ENCODE results near the gene IGLL5. TPM values are rescaled to one million over a fixed set of nuclear protein-coding genes. Genes with fewer than 3 reads are reported as not detected.

Gene IGLL5
- total and polyA plus RNA-seq, 9 of the 15 experiments (the other 6 are each of a cell fraction or from before 2014, with no cell fraction given): not detected

- 0 out of 2 replicates have a peak, but pooled peaks have one; percentile 88 for TF ChIP-seq ELK1 (CRISPR knock-in tag; IDR thresholded peaks at IDR 0.05)
- peak; percentile 71; the same call in 1 of the 2 replicates for TF ChIP-seq ZNF695 (CRISPR knock-in tag; IDR thresholded peaks at IDR 0.05)
- TF ChIP-seq ZFP1 (CRISPR knock-in tag; IDR thresholded peaks at IDR 0.05): 0 out of 2 replicates have a peak, but pooled peaks have one; percentile 24
- no peak for TF ChIP-seq SOX6 (IDR thresholded peaks at IDR 0.05)
- TF ChIP-seq FOSL1 (tag; conservative IDR thresholded peaks at IDR 0.05): no peak
- 0 out of 2 replicates have a peak, but pooled peaks have one; percentile 55 for TF ChIP-seq E2F4 (CRISPR knock-in tag; IDR thresholded peaks at IDR 0.05; ENCODE audit: low read depth)
- no peak for TF ChIP-seq SREBF2 (CRISPR knock-in tag; IDR thresholded peaks at IDR 0.05)
- TF ChIP-seq ZNF511 (CRISPR knock-in tag; IDR thresholded peaks at IDR 0.05): peak; percentile 90; the same call in 1 of the 2 replicates
- no peak for TF ChIP-seq HCFC1 (IDR thresholded peaks at IDR 0.05; ENCODE audit: low read depth, low read length)
- TF ChIP-seq ZNF589 (CRISPR knock-in tag; IDR thresholded peaks at IDR 0.05; ENCODE audit: low read depth): no peak
- peak; percentile 89; the same call in 1 of the 2 replicates for TF ChIP-seq ZNF124 (CRISPR knock-in tag; IDR thresholded peaks at IDR 0.05)
- TF ChIP-seq SIX5 (IDR thresholded peaks at IDR 0.05; ENCODE audit: borderline replicate concordance in 1 of 2, insufficient read depth in 1 of 2, low read depth in 1 of 2, low read length in 2 of 2): peak in 1 of 2 experiments; percentile 11; a peak in 2 of 4 replicates
- TF ChIP-seq BCL6 (CRISPR knock-in tag; IDR thresholded peaks at IDR 0.05): 0 out of 2 replicates have a peak, but pooled peaks have one; percentile 52
- TF ChIP-seq TEAD4 (IDR thresholded peaks at IDR 0.05; ENCODE audit: low read length): no peak
- peak; percentile 83; the same call in 1 of the 2 replicates for TF ChIP-seq TEAD4 (CRISPR knock-in tag; IDR thresholded peaks at IDR 0.05; ENCODE audit: borderline replicate concordance)
- TF ChIP-seq ZNF165 (CRISPR knock-in tag; IDR thresholded peaks at IDR 0.05; ENCODE audit: borderline replicate concordance): 0 out of 2 replicates have a peak, but pooled peaks have one; percentile 62
- no peak for TF ChIP-seq ZNF584 (CRISPR knock-in tag; IDR thresholded peaks at IDR 0.05; ENCODE audit: low read depth)
- TF ChIP-seq THAP12 (CRISPR knock-in tag; IDR thresholded peaks at IDR 0.05): peak; percentile 56; the same call in 1 of the 2 replicates
- no peak for TF ChIP-seq MCM5 (IDR thresholded peaks at IDR 0.05; ENCODE audit: low read depth)
- no peak for TF ChIP-seq TBL1XR1 (IDR thresholded peaks at IDR 0.05; ENCODE audit: low read length in 2 of 2)
- peak; percentile 76; the same call in 1 of the 2 replicates for TF ChIP-seq HDAC6 (IDR thresholded peaks at IDR 0.05; ENCODE audit: low read depth, low read length)
Measured at GRCh38 chr22:22902247-22903001, 14.8 kb downstream of the IGLL5 start (continued).

Measured in K562 (cell line).